HG03097 (cell line): ENCODE data around the gene IDH2.

Source experiments
- ATAC-seq: cut with Tn5 transposase; IDR thresholded peaks from one replicate; pipeline ENCODE4 v1.9.1; 2021; ENCODE audit not compliant: unreplicated experiment, low FRiP score

The IDH2 gene

DNA sequence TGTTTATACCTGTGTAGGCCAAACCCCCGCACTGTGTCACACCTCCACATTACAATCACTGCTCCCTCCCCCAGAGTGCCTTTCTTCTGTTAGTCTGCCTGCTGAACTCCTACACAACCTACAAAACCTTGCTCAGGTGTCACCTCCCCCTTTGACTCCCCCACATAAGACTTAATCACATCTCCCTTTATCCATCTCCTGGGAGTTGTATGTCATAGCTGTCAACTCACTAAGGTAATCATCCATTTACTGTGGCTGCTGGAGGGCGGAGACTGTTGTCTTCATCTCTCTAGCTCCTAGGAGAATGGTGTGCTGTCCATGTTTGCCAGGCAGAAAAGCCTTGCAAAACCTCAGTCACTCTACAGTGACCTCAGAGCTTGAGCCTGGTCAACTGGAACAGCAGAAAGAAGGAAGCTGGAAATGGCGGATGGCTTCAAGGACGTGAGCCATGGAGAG lies 57.3 kb downstream of the IDH2 start:
- ATAC-seq: no peak

DNA sequence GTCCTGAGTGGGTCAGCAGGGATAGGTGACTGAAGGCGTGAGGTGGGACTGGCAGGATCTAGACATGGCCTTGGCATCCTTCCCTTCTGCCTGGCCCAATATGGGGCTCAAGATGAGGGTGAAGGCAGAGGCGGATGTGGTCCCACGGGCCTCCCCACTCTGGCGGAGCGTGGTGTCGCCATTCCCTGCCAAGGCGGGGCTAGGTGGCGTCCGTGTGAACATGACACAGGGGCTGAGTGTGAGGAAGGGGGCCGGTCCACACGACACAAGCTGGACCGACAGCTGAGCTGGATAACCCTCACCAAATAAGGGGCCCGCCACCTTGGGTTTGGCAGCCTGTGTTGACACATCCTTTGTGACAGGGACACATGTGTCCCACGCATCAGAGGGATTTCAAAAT lies 58.1 kb downstream of the IDH2 start:
- ATAC-seq: no peak

DNA sequence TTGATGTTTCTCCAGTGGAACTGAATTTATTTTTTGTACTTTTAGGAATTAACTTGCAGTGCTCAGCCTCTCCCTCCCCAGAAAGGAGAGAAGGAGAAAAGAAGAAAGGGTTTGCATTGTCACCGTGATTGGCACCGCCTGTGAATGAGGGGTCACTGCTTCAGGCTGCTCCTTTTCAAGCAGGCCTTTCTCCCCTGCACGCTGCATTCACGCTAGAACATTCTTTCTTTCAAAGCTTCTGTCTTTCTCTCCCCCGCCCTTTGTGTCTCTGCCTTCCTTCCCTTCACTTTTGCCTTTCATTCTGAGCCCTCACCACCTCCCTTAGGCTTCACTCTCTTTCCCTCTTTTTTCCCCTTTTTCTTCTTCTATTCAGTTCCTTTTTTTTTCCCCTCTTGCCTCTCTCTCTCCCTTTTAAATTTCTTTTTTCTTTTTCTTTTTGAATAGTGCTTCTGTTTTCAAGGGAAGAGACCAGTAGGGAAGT lies 58.7 kb downstream of the IDH2 start:
- no peak for ATAC-seq

DNA sequence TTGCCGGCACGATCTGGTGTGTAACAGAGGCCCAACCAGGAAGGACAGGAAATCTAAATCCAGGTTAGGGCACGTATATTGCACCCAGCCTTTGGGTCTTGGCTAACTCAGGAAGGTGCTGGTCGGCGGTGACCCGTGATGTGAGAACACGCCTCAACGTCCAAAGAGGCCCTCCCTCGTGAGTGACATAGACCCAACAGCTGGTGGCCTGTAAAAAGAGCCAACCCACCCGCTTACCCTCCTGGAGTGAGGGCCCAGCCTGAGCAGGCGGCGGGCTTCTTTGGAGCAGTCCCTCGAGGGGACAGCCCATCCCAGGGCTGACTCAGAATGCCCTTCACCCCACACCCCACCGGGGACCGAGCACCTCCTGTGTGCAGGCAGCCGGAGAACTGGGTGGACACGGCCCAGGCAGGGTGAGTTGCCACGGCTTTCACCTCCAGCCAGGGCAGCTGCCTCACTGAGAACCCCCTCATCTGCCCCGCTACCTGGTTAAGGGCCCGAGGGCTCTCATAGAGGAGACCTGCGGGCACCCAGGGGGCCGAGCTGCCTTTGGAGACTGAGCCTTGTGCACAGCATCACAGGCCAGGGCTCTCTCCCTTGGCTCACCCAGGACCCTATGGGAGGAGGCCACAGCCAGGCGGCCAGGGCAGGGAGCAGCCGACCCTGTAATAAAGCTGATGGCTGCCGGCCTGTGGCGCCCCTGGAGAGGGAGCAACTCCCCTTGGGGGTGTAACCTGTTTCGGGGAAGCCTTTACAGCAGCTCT lies 59.3 kb downstream of the IDH2 start:
- no peak for ATAC-seq

DNA sequence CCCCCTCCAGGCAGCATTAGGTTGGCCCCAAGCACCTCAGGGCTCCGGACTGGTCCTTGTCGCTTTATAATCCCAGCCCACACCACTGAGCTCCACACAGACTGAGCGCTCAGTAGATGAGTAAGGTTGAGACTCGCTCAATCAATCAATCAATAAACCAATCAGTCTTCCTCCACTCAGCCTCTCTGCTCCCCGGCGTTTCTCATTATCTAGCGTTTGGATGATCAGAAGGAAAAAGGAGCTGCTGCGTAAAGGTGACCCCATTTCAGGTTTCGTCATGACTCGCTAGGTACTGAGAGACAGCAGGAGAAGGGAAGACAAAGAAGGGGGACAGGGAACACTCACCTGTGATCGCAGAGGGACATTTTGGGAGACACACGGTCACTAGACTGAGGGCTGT lies 59.9 kb downstream of the IDH2 start:
- ATAC-seq: no peak

DNA sequence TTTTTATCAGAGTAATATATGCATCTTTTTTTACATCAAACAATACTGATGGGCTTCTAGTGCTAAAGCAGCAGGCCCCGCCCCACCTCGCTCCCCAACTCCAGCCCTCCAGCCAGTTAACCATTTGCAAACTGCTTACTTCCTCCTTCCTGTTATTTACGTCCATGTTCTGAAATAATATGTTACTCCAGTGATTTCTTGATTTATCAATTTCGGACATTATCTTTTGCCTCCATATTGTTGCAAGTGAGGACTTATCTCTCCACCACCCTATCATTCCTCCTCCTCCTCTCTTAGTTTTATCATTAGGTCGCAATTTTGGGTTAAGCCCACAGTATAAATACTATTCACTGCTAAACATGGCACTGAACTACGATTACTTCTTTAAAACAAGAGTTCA lies 61.6 kb downstream of the IDH2 start:
- no peak for ATAC-seq

DNA sequence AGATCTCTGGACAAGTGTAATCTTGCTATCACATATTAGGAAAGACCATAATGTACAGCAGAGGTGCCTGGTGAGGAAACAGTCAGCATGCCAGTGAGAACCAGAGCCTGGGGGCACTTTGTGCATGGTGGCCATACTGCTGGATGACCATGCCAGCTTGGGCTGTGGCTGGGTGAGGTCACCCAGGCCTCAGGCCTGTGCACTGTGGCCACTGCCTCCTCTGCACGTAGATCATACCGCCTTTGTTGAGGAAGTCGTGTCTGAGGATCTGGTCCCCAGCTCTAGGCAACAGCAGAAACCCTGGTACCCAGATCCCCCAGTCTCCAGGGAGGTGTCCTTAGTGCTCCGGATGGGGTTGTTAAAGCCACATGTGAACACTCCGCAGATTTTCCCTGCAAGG lies 62.3 kb downstream of the IDH2 start:
- ATAC-seq: no peak

DNA sequence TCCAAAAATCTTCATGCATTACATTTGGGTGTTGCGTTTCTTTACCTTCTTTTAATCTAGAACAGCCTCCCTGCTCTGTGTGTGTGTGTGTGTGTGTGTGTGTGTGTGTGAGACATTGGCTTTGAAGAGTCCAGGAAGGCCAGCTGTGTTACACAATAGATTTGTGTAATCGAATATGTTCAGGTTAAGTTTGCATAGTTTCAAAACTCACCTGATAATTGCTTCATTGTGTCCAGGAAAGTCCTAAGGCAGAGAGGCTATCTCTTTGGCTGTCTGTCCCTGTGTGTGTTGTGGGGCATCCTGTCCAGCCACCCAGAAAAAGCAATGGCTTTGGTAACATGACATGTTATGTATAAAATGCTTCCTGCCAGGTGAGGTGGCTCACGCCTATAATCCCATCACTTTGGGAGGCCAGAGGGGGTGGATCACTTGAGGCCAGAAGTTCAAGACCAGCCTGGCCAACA lies 63.6 kb downstream of the IDH2 start:
- ATAC-seq: no peak

DNA sequence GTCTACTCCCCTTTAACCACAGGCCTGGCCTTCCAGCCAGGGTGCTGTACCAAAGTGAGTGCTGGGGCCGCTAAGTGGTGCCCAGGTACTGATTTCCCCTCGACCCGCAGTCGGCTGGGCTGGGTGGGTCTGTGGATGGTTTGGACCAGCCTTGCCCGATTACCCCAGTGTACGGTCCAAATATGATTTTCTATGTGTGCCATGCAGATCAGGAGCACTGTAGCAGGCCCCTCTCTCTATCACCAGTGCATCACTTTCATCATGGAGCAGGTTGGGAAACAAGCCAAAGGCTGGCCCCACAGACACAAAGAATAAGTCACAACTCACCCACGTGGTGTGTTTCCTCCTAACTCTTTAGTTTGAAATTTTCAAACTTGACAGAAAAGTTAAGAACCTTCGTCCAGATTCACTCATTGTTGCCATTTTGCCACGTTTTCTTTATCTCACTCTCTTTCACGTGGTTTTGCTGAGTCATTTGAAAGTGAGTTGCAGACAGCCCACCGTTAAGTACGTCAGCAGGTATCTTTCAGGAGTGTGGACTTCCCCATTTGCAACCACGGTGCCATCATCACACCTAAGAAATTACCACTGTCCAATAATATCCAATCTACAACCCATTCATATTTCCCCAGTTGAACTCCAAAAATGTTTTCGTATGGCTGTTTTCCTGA lies 64.2 kb downstream of the IDH2 start:
- no peak for ATAC-seq

DNA sequence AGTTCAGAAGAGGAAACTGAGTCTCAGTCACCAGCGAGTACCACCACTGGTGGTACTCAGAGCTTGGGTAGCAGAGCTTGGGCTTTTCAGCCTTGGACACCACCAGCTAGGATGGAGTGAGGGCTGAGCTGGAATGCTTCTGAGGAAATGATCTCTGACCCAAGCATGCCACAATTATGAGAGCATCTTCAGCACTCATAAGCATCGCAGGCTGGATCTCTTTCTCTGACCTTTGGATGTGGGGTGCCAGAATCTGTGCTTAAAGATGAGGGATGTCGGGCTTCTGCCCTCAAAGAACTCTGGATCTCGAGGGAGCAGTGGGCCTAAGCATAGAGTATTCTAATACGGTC lies 64.8 kb downstream of the IDH2 start:
- ATAC-seq: no peak

DNA sequence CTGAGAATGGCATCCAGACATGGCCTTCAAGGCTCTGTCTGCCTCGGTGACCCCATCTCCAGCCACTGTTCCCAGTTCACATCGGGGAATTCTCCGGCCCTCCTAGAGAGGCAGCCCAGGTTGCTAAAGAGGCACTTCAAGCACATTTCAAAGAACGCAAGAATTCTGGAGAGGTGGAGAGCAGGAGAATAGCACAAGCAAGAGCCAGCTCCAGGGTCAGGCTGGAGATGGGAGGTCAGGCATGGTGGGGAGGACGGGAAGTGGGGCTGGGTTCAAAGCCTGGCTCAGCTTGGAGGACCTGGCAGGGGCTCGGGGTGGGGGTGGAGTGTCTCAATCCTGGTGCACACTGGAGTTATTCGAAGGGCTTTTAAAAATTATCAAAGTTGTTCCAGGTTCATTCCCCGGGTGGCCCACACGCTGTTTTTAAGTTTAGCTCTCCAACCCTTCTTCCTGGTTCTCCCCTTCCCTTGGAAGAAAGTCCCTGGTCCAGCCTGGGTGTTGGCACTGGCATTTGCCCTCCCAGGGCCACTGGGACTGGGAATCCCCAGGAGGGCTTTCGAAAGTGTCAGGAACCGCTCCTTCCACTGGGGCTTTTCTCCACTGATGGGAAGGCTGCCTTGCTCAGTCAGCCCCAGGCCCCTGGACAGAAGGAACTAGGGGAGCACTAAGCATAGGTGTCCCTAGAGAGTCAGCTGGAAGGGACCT lies 65.3 kb downstream of the IDH2 start:
- ATAC-seq: no peak

DNA sequence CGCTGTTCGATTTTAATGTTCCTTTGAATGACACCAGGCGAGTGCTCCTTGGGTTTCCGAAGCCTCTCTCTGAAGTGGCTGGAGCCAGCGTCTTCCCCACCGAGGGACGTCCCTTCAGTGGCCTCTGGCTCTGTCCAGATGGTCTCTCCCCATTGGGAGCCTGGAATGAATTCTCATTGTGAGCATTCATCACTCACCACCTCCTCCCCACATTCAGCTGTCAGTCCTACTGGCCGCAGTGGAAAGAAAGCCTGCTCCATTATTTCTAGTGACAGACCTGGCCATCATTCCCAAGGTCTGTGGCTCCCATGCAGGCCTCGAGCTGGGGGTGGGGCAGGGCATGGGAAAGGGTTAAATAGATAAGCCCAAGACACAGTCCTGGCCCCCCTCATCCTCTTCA lies 65.9 kb downstream of the IDH2 start:
- ATAC-seq: no peak

DNA sequence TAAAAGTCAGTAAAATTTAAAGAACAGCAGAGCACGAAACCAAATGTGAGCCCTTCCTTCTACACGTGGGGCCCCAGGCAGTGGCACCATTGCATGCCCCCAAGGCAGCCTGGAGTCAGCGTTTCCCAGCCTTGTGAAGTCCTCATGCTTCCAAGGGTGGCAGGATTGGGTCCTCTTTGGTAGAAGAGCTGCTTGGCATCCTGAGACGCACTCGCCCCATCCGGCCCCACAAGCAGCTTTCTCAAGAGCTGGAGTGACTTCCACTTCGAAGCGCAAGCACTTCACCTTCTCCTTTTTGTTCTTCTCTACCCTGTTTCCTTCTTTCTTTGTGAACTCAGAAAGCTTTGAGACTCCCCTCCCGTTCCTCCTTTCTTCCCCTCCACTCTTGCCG lies 66.4 kb downstream of the IDH2 start:
- ATAC-seq: no peak

DNA sequence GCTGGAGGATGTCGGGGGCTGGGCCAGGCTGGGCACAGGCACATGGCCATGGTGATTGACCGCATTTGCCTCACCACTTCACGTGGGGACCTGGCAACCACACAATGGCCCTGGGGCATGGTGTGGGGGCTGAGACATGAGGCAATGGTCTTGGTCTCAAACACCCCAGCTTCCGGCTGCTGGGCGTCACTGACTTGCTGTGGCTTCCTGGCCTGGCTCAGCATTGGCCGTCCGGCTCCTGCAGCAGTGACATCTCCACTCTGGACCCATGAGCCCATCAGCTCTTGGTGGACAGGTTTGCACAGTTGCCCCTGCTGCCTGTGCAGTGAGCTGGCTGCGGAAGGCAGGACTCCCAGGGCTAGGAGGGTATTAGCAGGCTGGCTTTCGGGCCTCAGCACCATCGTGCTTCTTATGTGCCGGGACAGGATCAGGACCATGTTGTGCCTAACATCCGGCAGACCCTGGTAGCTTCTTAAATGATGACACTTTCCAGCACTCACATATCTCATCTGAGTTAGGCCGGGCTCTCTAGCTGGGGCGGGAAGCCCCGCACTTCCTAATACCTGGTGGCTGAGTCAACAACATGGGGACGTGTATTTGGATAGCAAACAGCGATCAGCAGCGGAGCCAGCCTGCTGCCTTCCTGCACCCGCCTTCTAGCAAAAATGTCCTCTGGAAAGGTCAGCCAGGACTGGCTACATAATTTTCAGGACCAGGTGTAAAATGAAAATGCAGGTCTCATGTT lies 67.0 kb downstream of the IDH2 start:
- no peak for ATAC-seq

DNA sequence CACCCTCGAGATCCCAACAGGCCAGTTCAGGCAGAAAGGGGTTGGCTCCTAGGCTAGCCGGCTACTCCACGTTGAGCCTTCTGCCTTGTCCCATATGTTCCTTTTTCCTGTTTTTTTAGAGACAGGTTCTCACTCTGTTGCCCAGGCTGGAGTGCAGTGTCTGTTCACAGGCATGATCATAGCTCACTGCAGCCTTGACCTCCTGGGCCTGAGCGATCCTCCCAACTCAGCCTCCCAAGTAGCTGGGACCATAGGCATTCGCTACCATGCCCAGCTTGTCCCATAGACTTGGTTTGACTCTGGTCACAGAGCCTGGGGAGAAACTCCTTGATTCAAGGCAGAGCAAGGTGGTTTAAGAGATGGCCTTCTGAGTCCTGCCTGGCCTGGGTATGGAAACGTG lies 68.8 kb downstream of the IDH2 start:
- no peak for ATAC-seq
